Measurements from ENCODE around the gene EMX1. TPM values are rescaled to one million over a fixed set of nuclear protein-coding genes. Genes with fewer than 3 reads are reported as not detected.
A peak's percentile ranks its signal among the peaks of the same experiment; 100 is the strongest.

Gene EMX1
- total RNA-seq, 5 donors from 2014 or later (not counting 1 experiment from before 2014, with no cell fraction given), result not detected

DNA sequence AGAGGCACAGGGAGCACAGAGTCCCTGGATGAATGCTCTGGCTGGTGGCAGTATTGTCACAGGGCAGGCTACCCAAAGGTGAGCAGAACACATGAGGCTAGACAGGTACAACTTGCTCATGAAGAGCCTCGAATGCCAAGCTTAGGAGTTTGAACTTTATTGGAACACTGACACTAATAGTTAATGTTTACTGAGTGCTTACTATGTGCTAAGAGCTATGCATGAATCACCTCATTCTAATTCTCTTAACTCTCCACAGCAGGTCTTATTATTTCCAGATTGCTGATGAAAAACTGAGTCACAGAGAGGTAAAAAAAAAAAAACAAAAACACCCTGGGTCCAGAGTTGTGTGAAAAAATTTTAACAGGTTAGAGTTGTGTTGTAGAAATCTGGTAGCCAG, 6.1 kb upstream of the EMX1 start:
- no peaks in the 10 kb centered on the region for H3K36me3 Mint-ChIP-seq
- H3K9me3 ChIP-seq, result no peaks in the 10 kb centered on the region
- no peak overlapping the region for H3K27ac ChIP-seq (ENCODE audit: low read length)
- DNase-seq (no peak), ATAC-seq (replicated peaks in 1 of 4) (no peak)
- no peak overlapping the region for H3K4me3 Mint-ChIP-seq
- H3K27ac Mint-ChIP-seq, result no peak overlapping the region
- H3K36me3 ChIP-seq (ENCODE audit: control insufficient read depth in 2 of 2, extremely low read depth in 1 of 2, insufficient read depth in 1 of 2, low read length in 1 of 2), result no peaks in the 10 kb centered on the region
- peaks cover 0 to 21% of the 10 kb centered on the region in 2 experiments for H3K4me1 ChIP-seq (ENCODE audit: control insufficient read depth in 1 of 2, extremely low read depth in 1 of 2, insufficient read depth in 2 of 2, low read length in 2 of 2)
- H3K4me3 ChIP-seq (ENCODE audit: control insufficient read depth in 1 of 2, extremely low read depth in 1 of 2, low read length in 1 of 2), result no peak overlapping the region
- peaks cover 74 to 88% of the 10 kb centered on the region in 2 donors for H3K27me3 Mint-ChIP-seq
- ChIA-PET POLR2A (interaction anchor here in 1 of 2 donors (0.6 kb wide), 1 partner anchor 46 kb away, joined by 9 read pairs; no protein-coding TSS in a partner anchor), CTCF (no interaction called here)
- H3K4me1 Mint-ChIP-seq, result peaks cover 14 to 23% (median 20%) of the 10 kb centered on the region in 3 donors
- H3K9me3 Mint-ChIP-seq, result no peaks in the 10 kb centered on the region
- H3K27me3 ChIP-seq (replicated peaks in 1 of 2; ENCODE audit: control insufficient read depth in 2 of 2, extremely low read depth in 1 of 2, insufficient read depth in 2 of 2, low read length in 1 of 2), result peaks cover 32 to 54% of the 10 kb centered on the region in 2 experiments
- no CpG with 5 or more reads among the region's 1 CpG for WGBS (ENCODE audit: insufficient coverage)

DNA sequence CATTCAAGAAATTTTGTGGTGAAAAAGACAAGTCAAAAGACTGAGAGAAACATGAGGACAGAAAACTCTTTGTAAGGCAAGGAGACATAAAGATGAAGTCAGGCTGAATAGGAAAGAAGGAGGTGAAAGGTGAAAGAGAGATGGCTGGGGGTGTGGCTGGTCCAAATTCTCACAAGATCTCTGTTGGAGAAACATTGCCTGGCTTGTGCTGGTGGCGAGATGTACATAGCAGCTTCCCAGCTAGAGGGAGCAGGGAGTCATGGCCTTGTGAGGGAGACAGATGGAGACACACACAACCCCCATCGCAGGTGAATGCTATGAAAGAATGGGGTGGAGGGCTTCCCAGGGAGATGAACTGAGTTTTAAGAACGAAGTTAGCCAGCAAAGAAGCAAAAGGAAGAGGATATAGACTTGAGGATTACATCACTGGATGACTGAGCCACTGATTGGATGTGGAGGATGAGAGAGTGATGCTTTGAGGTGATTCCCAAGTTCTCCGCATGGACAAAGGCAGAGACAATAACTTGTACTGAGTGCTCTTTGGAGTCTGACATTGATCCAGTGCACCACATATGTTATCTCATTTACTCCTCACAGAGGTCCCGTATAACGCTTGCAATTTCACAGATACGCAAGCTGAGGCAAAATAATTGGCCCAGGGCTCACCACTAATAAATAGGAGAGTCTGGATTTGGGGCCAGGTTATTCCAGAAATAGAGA, 3.7 kb upstream of the EMX1 start:
- CTCF ChIA-PET, result no interaction called here
- peak overlapping the region in 1 of 3 donors; percentile 88 for H3K4me3 Mint-ChIP-seq
- H3K4me1 ChIP-seq (ENCODE audit: control insufficient read depth in 1 of 2, extremely low read depth in 1 of 2, insufficient read depth in 2 of 2, low read length in 2 of 2), result peaks cover 8 to 37% of the 10 kb centered on the region in 2 experiments
- H3K4me3 ChIP-seq (ENCODE audit: control insufficient read depth in 1 of 2, extremely low read depth in 1 of 2, low read length in 1 of 2), result no peak overlapping the region
- H3K4me1 Mint-ChIP-seq, result peaks cover 23 to 30% (median 27%) of the 10 kb centered on the region in 3 donors
- H3K9me3 Mint-ChIP-seq, result no peaks in the 10 kb centered on the region
- H3K27me3 ChIP-seq (replicated peaks in 1 of 2; ENCODE audit: control insufficient read depth in 2 of 2, extremely low read depth in 1 of 2, insufficient read depth in 2 of 2, low read length in 1 of 2), result peaks cover 29 to 66% of the 10 kb centered on the region in 2 experiments
- no peaks in the 10 kb centered on the region for H3K36me3 Mint-ChIP-seq
- H3K27ac ChIP-seq (ENCODE audit: low read length), result no peak overlapping the region
- peaks cover 68 to 80% of the 10 kb centered on the region in 2 donors for H3K27me3 Mint-ChIP-seq
- POLR2A ChIA-PET, result no interaction called here
- H3K27ac Mint-ChIP-seq, result peak overlapping the region in 1 of 2 donors; percentile 8
- ATAC-seq (replicated peaks in 1 of 4) (no peak), DNase-seq (no peak)
- H3K9me3 ChIP-seq, result no peaks in the 10 kb centered on the region
- no peaks in the 10 kb centered on the region for H3K36me3 ChIP-seq (ENCODE audit: control insufficient read depth in 2 of 2, extremely low read depth in 1 of 2, insufficient read depth in 1 of 2, low read length in 1 of 2)
- WGBS (ENCODE audit: insufficient coverage), result 20% methylated on average over 2 of the region's 7 CpGs

DNA sequence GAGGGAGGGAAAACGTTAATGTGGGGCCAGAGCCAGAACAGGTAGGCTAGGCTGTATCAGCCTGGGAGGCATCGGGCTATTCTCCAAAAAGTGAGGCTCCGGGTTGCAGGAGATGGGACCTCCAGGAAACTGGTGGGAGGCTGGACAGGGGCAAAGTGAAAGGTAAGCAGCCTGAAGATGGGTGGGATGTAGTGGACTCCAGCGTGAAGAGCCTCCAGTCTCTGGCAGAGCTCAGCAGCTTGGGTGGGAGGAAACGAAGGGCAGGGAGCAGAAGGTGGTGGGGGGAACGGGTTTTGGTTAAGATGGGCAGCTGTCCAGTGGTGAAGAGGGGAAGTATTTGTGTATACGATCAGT, 3.1 kb upstream of the EMX1 start:
- H3K27me3 Mint-ChIP-seq, result peaks cover 66 to 81% of the 10 kb centered on the region in 2 donors
- H3K9me3 Mint-ChIP-seq, result no peaks in the 10 kb centered on the region
- ChIA-PET POLR2A (no interaction called here), CTCF (no interaction called here)
- 7% methylated on average over 7 of the region's 7 CpGs for WGBS (ENCODE audit: insufficient coverage)
- Histone ChIP-seq H3K4me3 (ENCODE audit: control insufficient read depth in 1 of 2, extremely low read depth in 1 of 2, low read length in 1 of 2) (no peak overlapping the region), H3K27ac (ENCODE audit: low read length) (no peak overlapping the region), H3K4me1 (ENCODE audit: control insufficient read depth in 1 of 2, extremely low read depth in 1 of 2, insufficient read depth in 2 of 2, low read length in 2 of 2) (peaks cover 8 to 40% of the 10 kb centered on the region in 2 experiments), H3K9me3 (no peaks in the 10 kb centered on the region), H3K36me3 (ENCODE audit: control insufficient read depth in 2 of 2, extremely low read depth in 1 of 2, insufficient read depth in 1 of 2, low read length in 1 of 2) (no peaks in the 10 kb centered on the region), H3K27me3 (replicated peaks in 1 of 2; ENCODE audit: control insufficient read depth in 2 of 2, extremely low read depth in 1 of 2, insufficient read depth in 2 of 2, low read length in 1 of 2) (peaks cover 29 to 68% of the 10 kb centered on the region in 2 experiments)
- DNase-seq (peak in 1 of 35 experiments; percentile 7), ATAC-seq (replicated peaks in 1 of 4) (no peak)
- H3K4me3 Mint-ChIP-seq, result peak overlapping the region in 1 of 3 donors; percentile 88
- H3K4me1 Mint-ChIP-seq, result peaks cover 25 to 33% (median 30%) of the 10 kb centered on the region in 3 donors
- H3K27ac Mint-ChIP-seq, result no peak overlapping the region
- no peaks in the 10 kb centered on the region for H3K36me3 Mint-ChIP-seq

DNA sequence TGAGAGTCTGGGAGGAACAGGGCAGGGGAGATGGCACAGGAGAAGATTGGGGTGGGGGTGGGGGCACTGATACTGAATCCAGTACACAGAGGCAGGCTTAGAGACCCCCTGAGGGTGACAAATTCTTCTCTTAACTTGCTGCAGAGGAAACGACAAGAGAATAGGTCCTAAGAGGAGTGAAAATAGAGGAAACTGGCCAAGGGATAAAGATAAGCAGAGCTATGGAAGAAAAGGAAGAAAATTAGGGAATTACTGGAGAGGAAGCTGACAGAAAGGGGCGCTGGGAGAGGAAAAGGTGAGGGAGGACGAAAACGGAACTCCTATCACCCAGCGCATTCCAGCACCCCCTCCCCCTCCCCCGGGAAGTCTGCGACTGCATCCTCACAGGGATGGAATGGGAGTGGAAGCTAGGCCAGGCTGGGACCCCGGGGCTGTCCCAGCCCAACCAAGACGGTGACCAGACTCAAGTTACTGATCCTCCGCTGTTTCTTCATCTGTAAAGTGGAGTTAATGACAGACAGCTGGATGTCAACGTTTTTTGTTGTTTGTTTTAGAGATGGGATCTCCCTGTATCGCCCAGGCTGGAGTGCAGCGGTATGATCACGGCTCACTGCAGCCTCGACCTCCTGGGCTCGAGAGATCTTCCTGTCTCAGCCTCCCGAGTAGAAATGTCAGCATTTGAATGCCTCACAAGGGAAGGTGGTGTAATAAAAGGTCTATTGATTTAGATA, 2.6 kb upstream of the EMX1 start:
- CTCF ChIA-PET, result no interaction called here
- Histone ChIP-seq H3K4me3 (ENCODE audit: control insufficient read depth in 1 of 2, extremely low read depth in 1 of 2, low read length in 1 of 2) (no peak overlapping the region), H3K4me1 (ENCODE audit: control insufficient read depth in 1 of 2, extremely low read depth in 1 of 2, insufficient read depth in 2 of 2, low read length in 2 of 2) (peaks cover 8 to 42% of the 10 kb centered on the region in 2 experiments), H3K27ac (ENCODE audit: low read length) (no peak overlapping the region), H3K9me3 (no peaks in the 10 kb centered on the region), H3K36me3 (ENCODE audit: control insufficient read depth in 2 of 2, extremely low read depth in 1 of 2, insufficient read depth in 1 of 2, low read length in 1 of 2) (no peaks in the 10 kb centered on the region), H3K27me3 (replicated peaks in 1 of 2; ENCODE audit: control insufficient read depth in 2 of 2, extremely low read depth in 1 of 2, insufficient read depth in 2 of 2, low read length in 1 of 2) (peaks cover 25 to 68% of the 10 kb centered on the region in 2 experiments)
- ATAC-seq (replicated peaks in 1 of 4) (no peak), DNase-seq (peak in 1 of 35 experiments; percentile 7)
- H3K9me3 Mint-ChIP-seq, result no peaks in the 10 kb centered on the region
- POLR2A ChIA-PET, result no interaction called here
- H3K36me3 Mint-ChIP-seq, result no peaks in the 10 kb centered on the region
- peaks cover 65 to 81% of the 10 kb centered on the region in 2 donors for H3K27me3 Mint-ChIP-seq
- peaks cover 30 to 38% (median 35%) of the 10 kb centered on the region in 3 donors for H3K4me1 Mint-ChIP-seq
- peak overlapping the region; percentile 68 to 88 (median 69) for H3K4me3 Mint-ChIP-seq
- no peak overlapping the region for H3K27ac Mint-ChIP-seq
- WGBS (ENCODE audit: insufficient coverage), result 18% methylated on average over 10 of the region's 17 CpGs

DNA sequence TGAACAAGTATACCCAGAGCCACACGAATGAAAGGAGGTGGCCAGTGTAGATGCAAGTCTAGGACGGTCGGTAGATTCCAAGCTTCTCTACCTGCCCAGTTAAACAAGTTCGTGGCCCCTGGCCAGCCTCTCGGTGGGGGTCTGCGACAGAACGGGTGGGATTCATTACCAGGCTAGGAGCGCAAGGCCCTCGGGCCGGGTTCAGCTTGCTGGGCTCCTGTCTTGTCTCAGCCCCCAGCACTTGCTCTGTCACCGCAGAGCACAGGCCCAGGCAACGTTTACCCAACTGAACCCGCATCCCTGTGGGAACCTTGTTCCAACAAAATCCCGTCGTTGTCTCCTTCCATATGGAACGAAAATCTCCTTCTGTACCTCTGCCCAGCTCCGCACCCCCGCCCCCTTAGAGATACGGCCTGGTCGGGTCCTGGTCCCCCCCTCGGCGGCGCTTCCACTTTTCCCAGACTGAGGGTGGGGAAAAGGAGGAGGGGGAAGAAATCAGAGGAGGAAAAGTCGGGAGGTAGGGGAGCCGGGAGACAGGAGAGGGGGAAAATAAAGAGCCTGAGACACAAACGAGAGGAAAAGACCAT, 1.9 kb upstream of the EMX1 start:
- no peaks in the 10 kb centered on the region for H3K36me3 Mint-ChIP-seq
- POLR2A ChIA-PET, result no interaction called here
- no peak for ATAC-seq (replicated peaks in 1 of 4)
- DNase-seq, result no peak
- peaks cover 60 to 81% of the 10 kb centered on the region in 2 donors for H3K27me3 Mint-ChIP-seq
- Histone ChIP-seq H3K4me1 (ENCODE audit: control insufficient read depth in 1 of 2, extremely low read depth in 1 of 2, insufficient read depth in 2 of 2, low read length in 2 of 2) (peaks cover 8 to 48% of the 10 kb centered on the region in 2 experiments), H3K27me3 (replicated peaks in 1 of 2; ENCODE audit: control insufficient read depth in 2 of 2, extremely low read depth in 1 of 2, insufficient read depth in 2 of 2, low read length in 1 of 2) (peaks cover 20 to 71% of the 10 kb centered on the region in 2 experiments), H3K9me3 (no peaks in the 10 kb centered on the region), H3K36me3 (ENCODE audit: control insufficient read depth in 2 of 2, extremely low read depth in 1 of 2, insufficient read depth in 1 of 2, low read length in 1 of 2) (no peaks in the 10 kb centered on the region), H3K4me3 (ENCODE audit: control insufficient read depth in 1 of 2, extremely low read depth in 1 of 2, low read length in 1 of 2) (peak overlapping the region in 1 of 2 donors; percentile 35), H3K27ac (ENCODE audit: low read length) (no peak overlapping the region)
- no peaks in the 10 kb centered on the region for H3K9me3 Mint-ChIP-seq
- peaks cover 32 to 42% (median 36%) of the 10 kb centered on the region in 3 donors for H3K4me1 Mint-ChIP-seq
- CTCF ChIA-PET, result no interaction called here
- WGBS (ENCODE audit: insufficient coverage), result 11% methylated on average over 14 of the region's 26 CpGs
- H3K27ac Mint-ChIP-seq, result no peak overlapping the region
- H3K4me3 Mint-ChIP-seq, result peak overlapping the region; percentile 68 to 88 (median 69)
